SU-DHL-6 (cell line): Measurements from ENCODE around the gene CMPK2.

ENCODE experiments used
- H2AFZ ChIP-seq: fragments of 200-600 bp; sonication (generic); 2 replicates; pipeline ENCODE4 v1.6.1; 2014; ENCODE audit warnings: low read depth, mild to moderate bottlenecking, moderate library complexity, mixed read lengths, antibody characterized with exemption, low read length; ENCODE audit not compliant: severe bottlenecking
- H3F3A ChIP-seq: fragments of 200-600 bp; shearing (Covaris generic); 2 replicates; pipeline ENCODE4 v1.6.0; 2016; ENCODE audit warnings: antibody characterized with exemption, mild to moderate bottlenecking; ENCODE audit not compliant: insufficient read depth
- H3K27ac ChIP-seq: fragments of 200-600 bp; sonication (generic); 2 replicates; pipeline ENCODE4 v1.5.1; 2016; ENCODE audit warnings: low read depth, mild to moderate bottlenecking, low read length, moderate library complexity, mixed read lengths
- H3K27me3 ChIP-seq: fragments of 200-600 bp; sonication (generic), shearing (Covaris generic); 2 replicates; pipeline ENCODE4 v1.6.0; 2014; ENCODE audit warnings: mild to moderate bottlenecking, low read length
- H3K36me3 ChIP-seq: fragments of 200-600 bp; sonication (generic); 2 replicates; pipeline ENCODE4 v1.6.1; 2014; ENCODE audit warnings: mild to moderate bottlenecking, low read length, mixed read lengths
- H3K4me2 ChIP-seq: fragments of 300-600, 200-600 bp; shearing (Covaris generic), sonication (generic); 2 replicates; pipeline ENCODE4 v1.6.0; 2014; ENCODE audit warnings: low read length, low read depth, mild to moderate bottlenecking; ENCODE audit not compliant: poor library complexity, severe bottlenecking
- H3K4me3 ChIP-seq: fragments of 200-600 bp; sonication (generic); 2 replicates; pipeline ENCODE4 v1.5.1; 2014; ENCODE audit warnings: antibody characterized with exemption, low read length, mild to moderate bottlenecking, mixed read lengths; ENCODE audit not compliant: insufficient read depth, poor library complexity, severe bottlenecking
- H3K79me2 ChIP-seq: fragments of 200-600 bp; sonication (generic); 2 replicates; pipeline ENCODE4 v1.6.1; 2014; ENCODE audit warnings: mild to moderate bottlenecking, low read length, moderate library complexity; ENCODE audit not compliant: insufficient read depth
- H3K9ac ChIP-seq: fragments of 200-600 bp; sonication (generic); 2 replicates; pipeline ENCODE4 v1.7.0; 2014; ENCODE audit warnings: mild to moderate bottlenecking, low read length
- H3K9me2 ChIP-seq: fragments of 200-600 bp; sonication (generic); replicated peaks from 2 replicates; pipeline ENCODE4 v1.6.1; 2014; ENCODE audit warnings: low read length; ENCODE audit not compliant: insufficient read depth
- H3K9me3 ChIP-seq: fragments of 200-600 bp; sonication (generic); 2 replicates; pipeline ENCODE4 v1.6.1; 2014; ENCODE audit warnings: low read length, mixed read lengths; ENCODE audit not compliant: insufficient read depth
- H4K20me1 ChIP-seq: fragments of 200-600 bp; sonication (generic); 2 replicates; pipeline ENCODE4 v1.6.1; 2014; ENCODE audit warnings: low read depth, mild to moderate bottlenecking, antibody characterized with exemption, low read length, moderate library complexity, mixed read lengths
- CTCF ChIP-seq: fragments of 200-600 bp; sonication (generic); IDR thresholded peaks from one replicate; pipeline ENCODE4 v1.5.1; 2017; ENCODE audit warnings: antibody characterized with exemption, mild to moderate bottlenecking, low read length, moderate library complexity; ENCODE audit not compliant: insufficient read depth, poor library complexity, severe bottlenecking
- EZH2phosphoT487 ChIP-seq: fragments of 200-600 bp; sonication (generic), shearing (Covaris generic); conservative IDR thresholded peaks from 2 replicates; pipeline ENCODE4 v1.6.1; 2018; ENCODE audit warnings: mild to moderate bottlenecking, antibody characterized with exemption, low read length, moderate library complexity, mixed read lengths

The CMPK2 gene

DNA sequence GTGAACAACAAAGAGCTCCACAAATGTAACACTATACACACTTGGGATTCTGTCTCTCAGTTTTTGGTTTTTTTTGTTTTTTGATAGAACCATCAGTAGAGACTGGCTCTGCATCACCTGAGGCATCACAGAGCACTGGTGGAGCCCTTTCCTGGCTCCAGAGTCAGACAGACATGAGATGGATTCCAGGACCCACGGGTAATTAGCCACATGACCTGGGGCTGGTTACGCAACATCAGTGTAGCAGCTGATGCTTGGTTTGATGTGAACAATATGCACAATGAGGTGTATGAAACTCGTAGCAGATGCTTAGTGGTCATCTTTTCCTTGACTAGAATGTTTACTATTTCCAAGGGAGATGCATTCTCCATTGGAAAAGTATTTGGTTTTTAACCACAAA, 40.7 kb downstream of the CMPK2 start:
- Histone ChIP-seq H3K4me2 (no peak overlapping the region), H3K4me3 (no peak overlapping the region), H3K27me3 (no peaks in the 10 kb centered on the region), H3K79me2 (no peaks in the 10 kb centered on the region), H3K9me3 (no peaks in the 10 kb centered on the region), H3K9me2 (no peaks in the 10 kb centered on the region), H3K9ac (no peak overlapping the region), H2AFZ (no peak overlapping the region), H4K20me1 (no peaks in the 10 kb centered on the region), H3K27ac (no peak overlapping the region), H3F3A (no peaks in the 10 kb centered on the region), H3K36me3 (no peaks in the 10 kb centered on the region)
- no peak for TF ChIP-seq CTCF
- TF ChIP-seq EZH2phosphoT487 = no peak

GRCh38 chr2:6823111-6823510, 42.6 kb downstream of the CMPK2 start:
- H3K27me3 ChIP-seq = no peaks in the 10 kb centered on the region
- no peak for TF ChIP-seq EZH2phosphoT487
- TF ChIP-seq CTCF = no peak
- no peaks in the 10 kb centered on the region for H3K9me3 ChIP-seq
- no peaks in the 10 kb centered on the region for H4K20me1 ChIP-seq
- H3K4me2 ChIP-seq = no peak overlapping the region
- H3K36me3 ChIP-seq = no peaks in the 10 kb centered on the region
- no peak overlapping the region for H3K9ac ChIP-seq
- H3K9me2 ChIP-seq = no peaks in the 10 kb centered on the region
- H3K27ac ChIP-seq = no peak overlapping the region
- no peak overlapping the region for H3K4me3 ChIP-seq
- no peaks in the 10 kb centered on the region for H3F3A ChIP-seq
- no peaks in the 10 kb centered on the region for H3K79me2 ChIP-seq
- H2AFZ ChIP-seq = no peak overlapping the region

- H3F3A ChIP-seq = no peaks in the 10 kb centered on the region
- no peak overlapping the region for H3K4me2 ChIP-seq
- no peaks in the 10 kb centered on the region for H3K9me2 ChIP-seq
- H4K20me1 ChIP-seq = no peaks in the 10 kb centered on the region
- H3K4me3 ChIP-seq = no peak overlapping the region
- H3K36me3 ChIP-seq = no peaks in the 10 kb centered on the region
- H3K27ac ChIP-seq = no peak overlapping the region
- no peaks in the 10 kb centered on the region for H3K9me3 ChIP-seq
- no peak overlapping the region for H2AFZ ChIP-seq
- no peak overlapping the region for H3K9ac ChIP-seq
- no peaks in the 10 kb centered on the region for H3K27me3 ChIP-seq
- TF ChIP-seq EZH2phosphoT487 (no peak), CTCF (no peak)
- no peaks in the 10 kb centered on the region for H3K79me2 ChIP-seq
These were observed 43.3 kb downstream of the CMPK2 start for GRCh38 chr2:6822406-6822805.
